HL-60/S4 treated with phorbol 12-myristate 13-acetate at 8.2 ng/mL for 4 days and 3 days (cell line): ENCODE results near the gene UBA7.

Experiments
- in situ Hi-C: fragments of 300-500 bp; cut with MboI; formaldehyde crosslinking; loops from 2 replicates; pipeline ENCODE4 v1.15.0; 2022; ENCODE audit warnings: low sequenced_read_pairs

UBA7 gene

GRCh38 chr3:49805897-49806701, 7.7 kb downstream of the UBA7 start:
- in situ Hi-C loops, result no loop called here

- in situ Hi-C loops, result no loop called here
Observed at GRCh38 chr3:49805367-49805782, 8.4 kb downstream of the UBA7 start.

GRCh38 chr3:49804141-49805041, 9.4 kb downstream of the UBA7 start:
- in situ Hi-C loops, result no loop called here

GRCh38 chr3:49803465-49804140, 10.2 kb downstream of the UBA7 start:
- in situ Hi-C loops, result no loop called here

GRCh38 chr3:49802719-49803464, 10.9 kb downstream of the UBA7 start, which contains the start of gene INKA1:
Gene INKA1, plus strand, starts transcription at chr3:49803261. Its CDS starts 132 bp downstream, at chr3:49803393.
- in situ Hi-C loops, result no loop called here

- in situ Hi-C loops, result no loop called here
Observed at GRCh38 chr3:49801160-49801559, 12.6 kb downstream of the UBA7 start.

GRCh38 chr3:49799761-49800160, 14.0 kb downstream of the UBA7 start, which contains the start of gene CDHR4:
Gene CDHR4, minus strand, starts transcription at chr3:49799873. Its CDS starts 61 bp downstream, at chr3:49799812.
- in situ Hi-C loops, result no loop called here

GRCh38 chr3:49799105-49799504, 14.6 kb downstream of the UBA7 start:
- in situ Hi-C loops, result no loop called here

GRCh38 chr3:49794926-49795905, 18.5 kb downstream of the UBA7 start:
- in situ Hi-C loops, result no loop called here

- in situ Hi-C loops, result no loop called here
Observed at GRCh38 chr3:49794431-49794830, 19.3 kb downstream of the UBA7 start.

- in situ Hi-C loops, result no loop called here
Observed at GRCh38 chr3:49793486-49794085, 20.2 kb downstream of the UBA7 start.

GRCh38 chr3:49792371-49793150, 21.2 kb downstream of the UBA7 start:
- in situ Hi-C loops, result no loop called here

GRCh38 chr3:49791571-49791970, 22.2 kb downstream of the UBA7 start:
- in situ Hi-C loops, result no loop called here

- in situ Hi-C loops, result no loop called here
Observed at GRCh38 chr3:49790626-49791411, 22.9 kb downstream of the UBA7 start.

- in situ Hi-C loops, result no loop called here
Observed at GRCh38 chr3:49788056-49788455, 25.7 kb downstream of the UBA7 start.

- in situ Hi-C loops, result no loop called here
Observed at GRCh38 chr3:49787536-49787935, 26.2 kb downstream of the UBA7 start.

GRCh38 chr3:49787182-49787464, 26.6 kb downstream of the UBA7 start:
- in situ Hi-C loops, result no loop called here
